Caco-2 (cell line): ENCODE results near the gene INTS12. TPM values are rescaled to one million over a fixed set of nuclear protein-coding genes. Genes with fewer than 3 reads are reported as not detected.

Source experiments
- BruUV-seq: library from RNA; stranded (reverse); fragments of 400-500 nt; replicated peaks from 2 replicates; lab custom pipeline; 2021; lab: Mats Ljungman, UMichigan
- CTCF ChIA-PET: fragments of 300-600 bp; sonication (Branson Sonifier 250); formaldehyde crosslinking; loops from one replicate; lab custom pipeline; 2022; ENCODE audit warnings: antibody characterized with exemption; lab: Charles Lee
- POLR2A ChIA-PET: fragments of 300-600 bp; sonication (Branson Sonifier 250); formaldehyde crosslinking; loops from one replicate; lab custom pipeline; 2022; ENCODE audit warnings: antibody characterized with exemption; lab: Charles Lee
- DNase-seq, 2 experiments: peaks; one replicate each; pipeline versions ENCODE4 v3.0.0 to v3.0.0-alpha.2; 2020 to 2022
- H3K27me3 ChIP-seq: replicated peaks from 2 replicates; pipeline ENCODE4 v1.6.0; 2011; ENCODE audit warnings: low read length; ENCODE audit not compliant: control insufficient read depth, insufficient read depth
- H3K36me3 ChIP-seq: 2 replicates; pipeline ENCODE4 v1.5.1; 2011; ENCODE audit warnings: low read length; ENCODE audit not compliant: control insufficient read depth, insufficient read depth
- H3K4me1 ChIP-seq: fragments of 250-450 bp; sonication (Bioruptor Pico); 2 replicates; pipeline ENCODE4 v1.5.1; 2020; ENCODE audit warnings: mild to moderate bottlenecking
- H3K4me3 ChIP-seq: 2 replicates; pipeline ENCODE4 v1.5.1; 2011; ENCODE audit warnings: low read depth, mild to moderate bottlenecking, control low read depth, low read length
- H3K9me3 ChIP-seq: fragments of 250-450 bp; sonication (Bioruptor Pico); 2 replicates; pipeline ENCODE4 v1.5.1; 2020; ENCODE audit warnings: mild to moderate bottlenecking, moderate library complexity
- H3K27ac Mint-ChIP-seq: one replicate; pipeline ENCODE4 v1.8.0; 2022; ENCODE audit warnings: mixed read lengths; ENCODE audit not compliant: unreplicated experiment
- H3K27me3 Mint-ChIP-seq: one replicate; pipeline ENCODE4 v1.8.0; 2022; ENCODE audit warnings: mixed read lengths; ENCODE audit not compliant: insufficient read depth, unreplicated experiment
- H3K36me3 Mint-ChIP-seq: one replicate; pipeline ENCODE4 v1.8.0; 2022; ENCODE audit warnings: mild to moderate bottlenecking, mixed read lengths; ENCODE audit not compliant: insufficient read depth, unreplicated experiment
- H3K4me1 Mint-ChIP-seq: one replicate; pipeline ENCODE4 v1.8.0; 2022; ENCODE audit warnings: low read depth, mixed read lengths; ENCODE audit not compliant: unreplicated experiment
- H3K4me3 Mint-ChIP-seq: one replicate; pipeline ENCODE4 v1.8.0; 2022; ENCODE audit warnings: mild to moderate bottlenecking, moderate library complexity, mixed read lengths; ENCODE audit not compliant: unreplicated experiment
- H3K9me3 Mint-ChIP-seq: one replicate; pipeline ENCODE4 v1.8.0; 2022; ENCODE audit warnings: mixed read lengths; ENCODE audit not compliant: unreplicated experiment
- intact Hi-C: fragments of 100-400 bp; cut with micrococcal nuclease; formaldehyde crosslinking; loops from one replicate; pipeline ENCODE4 v1.10.0; 2022; ENCODE audit not compliant: unreplicated experiment
- total RNA-seq: library from RNA; stranded (reverse); gene quantifications from 2 replicates; pipeline ENCODE4 v1.2.3, GENCODE V29; 2022
- TF ChIP-seq, protein P1 (sequence below), 2 experiments: fragments of 200-600 bp in 1 of 2; IDR thresholded peaks; 1 replicate in 1 of 2; 2 replicates in 1 of 2; pipeline versions ENCODE4 v1.5.1 to v1.8.0; 2011 to 2022; ENCODE audit warnings: antibody characterized with exemption in 1 of 2, control low read depth in 1 of 2, inconsistent platforms in 1 of 2, low read depth in 1 of 2, low read length in 1 of 2, mild to moderate bottlenecking in 1 of 2, moderate library complexity in 1 of 2; ENCODE audit not compliant: insufficient read depth in 1 of 2, severe bottlenecking in 1 of 2, unreplicated experiment in 1 of 2

INTS12 gene
- total RNA-seq, 1 experiment from 2014 or later = 16.1 TPM

DNA sequence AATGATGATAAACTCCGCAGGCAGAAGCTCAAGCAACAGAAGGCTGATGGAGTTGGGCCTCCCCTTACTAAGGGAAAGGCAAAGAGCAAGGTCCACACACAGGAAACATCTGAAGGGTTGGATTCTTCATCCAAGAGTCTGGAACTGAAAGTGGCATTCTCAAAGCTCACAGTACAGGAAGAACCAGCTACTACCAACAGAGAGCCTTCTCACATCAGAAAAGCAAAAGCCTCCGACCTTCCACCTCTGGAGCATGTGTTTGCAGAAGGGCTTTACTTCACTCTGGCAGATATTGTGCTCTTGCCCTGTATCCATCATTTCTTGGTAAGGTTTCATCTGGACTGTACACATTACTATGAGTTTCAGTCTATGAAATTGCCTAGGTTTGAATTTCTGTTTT is 10.7 kb upstream of the INTS12 start:
- no peaks in the 10 kb centered on the region for H3K27me3 ChIP-seq
- H3K9me3 ChIP-seq = no peaks in the 10 kb centered on the region
- intact Hi-C loops = loop anchor here (5.0 kb wide), 1 partner anchor 178 kb away; the partner anchor contains the start of gene NPNT
- peaks cover 5% of the 10 kb centered on the region; the same call in 1 of the 2 replicates for H3K4me1 ChIP-seq
- Mint-ChIP-seq H3K27me3 (no peaks in the 10 kb centered on the region), H3K27ac (no peak overlapping the region), H3K4me3 (no peak overlapping the region), H3K36me3 (peaks cover 4% of the 10 kb centered on the region), H3K4me1 (no peaks in the 10 kb centered on the region), H3K9me3 (no peaks in the 10 kb centered on the region)
- TF ChIP-seq, protein P1, sequence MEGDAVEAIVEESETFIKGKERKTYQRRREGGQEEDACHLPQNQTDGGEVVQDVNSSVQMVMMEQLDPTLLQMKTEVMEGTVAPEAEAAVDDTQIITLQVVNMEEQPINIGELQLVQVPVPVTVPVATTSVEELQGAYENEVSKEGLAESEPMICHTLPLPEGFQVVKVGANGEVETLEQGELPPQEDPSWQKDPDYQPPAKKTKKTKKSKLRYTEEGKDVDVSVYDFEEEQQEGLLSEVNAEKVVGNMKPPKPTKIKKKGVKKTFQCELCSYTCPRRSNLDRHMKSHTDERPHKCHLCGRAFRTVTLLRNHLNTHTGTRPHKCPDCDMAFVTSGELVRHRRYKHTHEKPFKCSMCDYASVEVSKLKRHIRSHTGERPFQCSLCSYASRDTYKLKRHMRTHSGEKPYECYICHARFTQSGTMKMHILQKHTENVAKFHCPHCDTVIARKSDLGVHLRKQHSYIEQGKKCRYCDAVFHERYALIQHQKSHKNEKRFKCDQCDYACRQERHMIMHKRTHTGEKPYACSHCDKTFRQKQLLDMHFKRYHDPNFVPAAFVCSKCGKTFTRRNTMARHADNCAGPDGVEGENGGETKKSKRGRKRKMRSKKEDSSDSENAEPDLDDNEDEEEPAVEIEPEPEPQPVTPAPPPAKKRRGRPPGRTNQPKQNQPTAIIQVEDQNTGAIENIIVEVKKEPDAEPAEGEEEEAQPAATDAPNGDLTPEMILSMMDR (IDR thresholded peaks at IDR 0.05; ENCODE audit: insufficient read depth in 1 of 2, low read depth in 1 of 2, low read length in 1 of 2, severe bottlenecking in 1 of 2, unreplicated experiment in 1 of 2) = peak in 1 of 2 experiments; percentile 1
- peak; percentile 39 to 46 for DNase-seq
- H3K4me3 ChIP-seq = no peak overlapping the region
- POLR2A ChIA-PET = no interaction called here
- BruUV-seq = no TSS peak
- CTCF ChIA-PET = interaction anchor here (0.7 to 1.0 kb wide), 2 partner anchors 176 to 223 kb away, joined by 3 to 4 read pairs; no protein-coding TSS in a partner anchor
- H3K36me3 ChIP-seq = no peaks in the 10 kb centered on the region

DNA sequence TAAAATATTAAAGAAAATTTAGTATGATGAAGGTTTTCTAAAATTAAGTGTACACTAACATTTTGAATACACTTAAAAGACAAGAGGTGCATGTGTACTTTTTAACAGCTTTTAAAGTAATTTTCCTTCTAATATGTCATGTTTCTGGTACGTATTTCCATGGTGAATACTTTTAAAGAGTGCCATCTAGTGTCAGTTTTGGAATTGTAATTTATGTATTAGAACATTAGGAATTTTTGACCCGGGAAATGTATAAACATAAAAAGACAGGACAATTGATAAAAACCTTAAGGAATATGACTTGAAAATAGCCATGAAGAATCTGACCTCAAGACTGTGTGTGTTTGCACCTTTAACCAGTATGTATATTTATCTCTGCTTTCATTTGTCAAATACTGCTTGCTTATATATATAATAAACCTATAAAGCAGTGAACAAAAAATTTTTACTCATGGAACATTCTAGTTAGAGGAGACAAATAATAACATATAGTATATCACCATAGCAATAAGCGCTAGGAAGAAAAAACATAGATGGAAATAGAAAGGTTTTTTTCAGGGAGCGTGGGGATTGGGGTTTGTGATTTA is 7.3 kb upstream of the INTS12 start:
- no peak overlapping the region for H3K27ac Mint-ChIP-seq
- POLR2A ChIA-PET = no interaction called here
- BruUV-seq = no TSS peak
- no peak for DNase-seq
- H3K9me3 Mint-ChIP-seq = no peaks in the 10 kb centered on the region
- Histone ChIP-seq H3K9me3 (no peaks in the 10 kb centered on the region), H3K4me3 (no peak overlapping the region), H3K27me3 (no peaks in the 10 kb centered on the region), H3K4me1 (peaks cover 5% of the 10 kb centered on the region; the same call in 1 of the 2 replicates), H3K36me3 (no peaks in the 10 kb centered on the region)
- CTCF ChIA-PET = interaction anchor here (0.6 to 1.4 kb wide), 2 partner anchors 195 to 702 kb away, joined by 5 to 6 read pairs; no protein-coding TSS in a partner anchor
- H3K4me3 Mint-ChIP-seq = no peak overlapping the region
- H3K4me1 Mint-ChIP-seq = no peaks in the 10 kb centered on the region
- intact Hi-C loops = loop anchor here (1.0 to 5.0 kb wide), 3 partner anchors 182 to 218 kb away; partner anchors contain the start of gene NPNT
- no peaks in the 10 kb centered on the region for H3K27me3 Mint-ChIP-seq
- TF ChIP-seq, protein P1 (IDR thresholded peaks at IDR 0.05; ENCODE audit: insufficient read depth in 1 of 2, low read depth in 1 of 2, low read length in 1 of 2, severe bottlenecking in 1 of 2, unreplicated experiment in 1 of 2) = peak; percentile 24 to 31
- peaks cover 4% of the 10 kb centered on the region for H3K36me3 Mint-ChIP-seq

DNA sequence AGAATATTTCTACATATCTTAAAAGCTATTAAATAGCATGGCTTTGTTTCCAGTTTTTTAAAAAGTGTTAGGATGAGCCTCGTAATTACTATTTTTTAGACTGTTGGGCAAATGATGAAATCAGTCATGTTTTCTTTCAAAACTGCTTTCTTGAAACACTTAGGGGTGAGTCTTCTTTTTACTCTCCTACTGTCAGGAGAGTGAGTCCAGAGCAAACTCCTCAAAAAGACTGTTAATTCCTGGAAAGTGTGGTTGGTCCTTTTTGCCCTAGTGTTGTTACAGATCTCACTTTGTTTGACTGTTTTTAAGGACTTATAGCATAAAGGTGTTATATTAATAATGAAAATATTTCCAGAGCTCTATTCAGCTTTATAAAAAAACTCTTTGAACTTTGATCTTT is 6.4 kb upstream of the INTS12 start:
- no peak overlapping the region for H3K27ac Mint-ChIP-seq

More for the DNA sequence above, 6.4 kb upstream of the INTS12 start:
- H3K36me3 Mint-ChIP-seq = peaks cover 4% of the 10 kb centered on the region
- H3K4me1 Mint-ChIP-seq = no peaks in the 10 kb centered on the region
- H3K27me3 Mint-ChIP-seq = no peaks in the 10 kb centered on the region
- Histone ChIP-seq H3K4me3 (no peak overlapping the region), H3K27me3 (no peaks in the 10 kb centered on the region), H3K4me1 (peaks cover 5% of the 10 kb centered on the region; the same call in 1 of the 2 replicates), H3K36me3 (no peaks in the 10 kb centered on the region), H3K9me3 (no peaks in the 10 kb centered on the region)
- intact Hi-C loops = loop anchor here (1.0 to 5.0 kb wide), 3 partner anchors 182 to 218 kb away; partner anchors contain the start of gene NPNT
- no peaks in the 10 kb centered on the region for H3K9me3 Mint-ChIP-seq
- no peak overlapping the region for H3K4me3 Mint-ChIP-seq
- ChIA-PET CTCF (interaction anchor here (0.6 to 1.4 kb wide), 2 partner anchors 194 to 701 kb away, joined by 5 to 6 read pairs; no protein-coding TSS in a partner anchor), POLR2A (no interaction called here)
- DNase-seq = no peak
- TF ChIP-seq, protein P1 (IDR thresholded peaks at IDR 0.05; ENCODE audit: insufficient read depth in 1 of 2, low read depth in 1 of 2, low read length in 1 of 2, severe bottlenecking in 1 of 2, unreplicated experiment in 1 of 2) = no peak
- BruUV-seq = no TSS peak
